GM23338 (cell line): ENCODE data around the gene EXOC3L2. TPM values are rescaled to one million over a fixed set of nuclear protein-coding genes. Genes with fewer than 3 reads are reported as not detected.

Source experiments
- ATAC-seq: fragments of 200-7000 bp; cut with Tn5 transposase; 3 replicates; pipeline ENCODE4 v1.9.1; 2020
- DNase-seq: peaks from one replicate; pipeline ENCODE4 v3.0.0-alpha.2; 2015; ENCODE audit warnings: low spot score
- H2AFZ ChIP-seq: fragments of 200-600 bp; sonication (generic); 2 replicates; pipeline ENCODE4 v1.8.0; 2016; ENCODE audit warnings: antibody characterized with exemption, mild to moderate bottlenecking, moderate library complexity
- H3F3A ChIP-seq: fragments of 200-600 bp; sonication (generic); replicated peaks from 2 replicates; pipeline ENCODE4 v1.8.0; 2017; ENCODE audit warnings: antibody characterized with exemption, mixed run types, low read depth
- H3K27ac ChIP-seq: fragments of 200-600 bp; sonication (generic); 2 replicates; pipeline ENCODE4 v1.6.1; 2016; ENCODE audit warnings: low read depth
- H3K27me3 ChIP-seq: fragments of 200-600 bp; sonication (generic); 2 replicates; pipeline ENCODE4 v1.8.0; 2016; ENCODE audit warnings: mild to moderate bottlenecking, mixed run types, moderate library complexity; ENCODE audit not compliant: insufficient read depth
- H3K36me3 ChIP-seq: fragments of 200-600 bp; sonication (generic); 2 replicates; pipeline ENCODE4 v1.8.0; 2016; ENCODE audit warnings: mild to moderate bottlenecking; ENCODE audit not compliant: insufficient read depth
- H3K4me1 ChIP-seq: fragments of 200-600 bp; sonication (generic); 2 replicates; pipeline ENCODE4 v1.8.0; 2016; ENCODE audit warnings: mild to moderate bottlenecking, moderate library complexity; ENCODE audit not compliant: insufficient read depth
- H3K4me2 ChIP-seq: fragments of 200-600 bp; sonication (generic); 2 replicates; pipeline ENCODE4 v1.7.1; 2017; ENCODE audit warnings: mixed run types
- H3K4me3 ChIP-seq: fragments of 200-600 bp; sonication (generic); 2 replicates; pipeline ENCODE4 v1.6.1; 2016; ENCODE audit warnings: mixed run types
- H3K79me2 ChIP-seq: fragments of 200-600 bp; sonication (generic); replicated peaks from 2 replicates; pipeline ENCODE4 v1.8.0; 2017; ENCODE audit warnings: mild to moderate bottlenecking; ENCODE audit not compliant: insufficient read depth
- H3K9me2 ChIP-seq: fragments of 200-600 bp; sonication (generic); 2 replicates; pipeline ENCODE4 v1.8.0; 2017; ENCODE audit not compliant: insufficient read depth
- H4K20me1 ChIP-seq: fragments of 200-600 bp; sonication (generic); replicated peaks from 2 replicates; pipeline ENCODE4 v1.8.0; 2017; ENCODE audit warnings: mild to moderate bottlenecking; ENCODE audit not compliant: insufficient read depth
- H3K27ac Mint-ChIP-seq: 2 replicates; pipeline ENCODE4 v1.8.0; 2020; ENCODE audit warnings: inconsistent platforms, mild to moderate bottlenecking, moderate library complexity, mixed read lengths
- H3K27me3 Mint-ChIP-seq: 3 replicates; pipeline ENCODE4 v1.8.0; 2022; ENCODE audit warnings: low read depth, mild to moderate bottlenecking, moderate library complexity, mixed read lengths, inconsistent platforms; ENCODE audit not compliant: insufficient read depth, poor library complexity
- H3K36me3 Mint-ChIP-seq: 3 replicates; pipeline ENCODE4 v1.8.0; 2021; ENCODE audit warnings: low read depth, mild to moderate bottlenecking, inconsistent platforms, moderate library complexity, mixed read lengths
- H3K4me1 Mint-ChIP-seq: 3 replicates; pipeline ENCODE4 v1.8.0; 2020; ENCODE audit warnings: mild to moderate bottlenecking, inconsistent platforms, mixed read lengths
- H3K4me3 Mint-ChIP-seq: 3 replicates; pipeline ENCODE4 v1.8.0; 2021; ENCODE audit warnings: moderate library complexity, mild to moderate bottlenecking, inconsistent platforms, mixed read lengths
- H3K9me3 Mint-ChIP-seq: 3 replicates; pipeline ENCODE4 v1.8.0; 2020; ENCODE audit warnings: moderate library complexity, mild to moderate bottlenecking, inconsistent platforms, mixed read lengths
- CREB1 ChIP-seq: fragments of 250-450 bp; sonication (Bioruptor Pico); IDR thresholded peaks from 2 replicates; pipeline ENCODE4 v1.5.0; 2020; ENCODE audit warnings: low read depth, mild to moderate bottlenecking, moderate library complexity
- CTCF ChIP-seq, 2 experiments: fragments of 200-600 bp in 1 of 2; sonication (generic) in 1 of 2; conservative IDR thresholded peaks; 2 replicates each; pipeline versions ENCODE4 v1.5.1 to v1.6.1; 2016 to 2017; ENCODE audit warnings: antibody characterized with exemption in 2 of 2, low read depth in 2 of 2, mild to moderate bottlenecking in 2 of 2, moderate library complexity in 1 of 2
- ETS1 ChIP-seq: IDR thresholded peaks from 2 replicates; pipeline ENCODE4 v1.6.1; 2016; ENCODE audit warnings: antibody characterized with exemption
- EZH2 ChIP-seq: fragments of 200-600 bp; sonication (generic); IDR thresholded peaks from one replicate; pipeline ENCODE4 v1.8.0; 2017; ENCODE audit warnings: antibody characterized with exemption, mild to moderate bottlenecking, low read depth; ENCODE audit not compliant: unreplicated experiment
- EZH2phosphoT487 ChIP-seq: fragments of 200-600 bp; sonication (generic); IDR thresholded peaks from one replicate; pipeline ENCODE4 v1.8.1; 2018; ENCODE audit warnings: antibody characterized with exemption; ENCODE audit not compliant: unreplicated experiment
- JUNB ChIP-seq: IDR thresholded peaks from one replicate; pipeline ENCODE4 v1.6.1; 2016; ENCODE audit warnings: antibody characterized with exemption; ENCODE audit not compliant: unreplicated experiment
- NANOG ChIP-seq: IDR thresholded peaks from 2 replicates; pipeline ENCODE4 v1.6.1; 2016; ENCODE audit warnings: antibody characterized with exemption, borderline replicate concordance
- POLR2AphosphoS5 ChIP-seq: IDR thresholded peaks from 2 replicates; pipeline ENCODE4 v1.6.1; 2016; ENCODE audit warnings: antibody characterized with exemption, low read depth
- REST ChIP-seq: IDR thresholded peaks from one replicate; pipeline ENCODE4 v1.6.1; 2018; ENCODE audit warnings: antibody characterized with exemption; ENCODE audit not compliant: unreplicated experiment
- STAT1 ChIP-seq: IDR thresholded peaks from one replicate; pipeline ENCODE4 v1.6.1; 2016; ENCODE audit warnings: antibody characterized with exemption; ENCODE audit not compliant: unreplicated experiment
- ZNF114 ChIP-seq: fragments of 250-450 bp; sonication (Bioruptor Pico); IDR thresholded peaks from 2 replicates; pipeline ENCODE4 v1.5.0; 2020; ENCODE audit warnings: mild to moderate bottlenecking, moderate library complexity
- ZNF331 ChIP-seq: fragments of 250-450 bp; sonication (Bioruptor Pico); IDR thresholded peaks from 2 replicates; pipeline ENCODE4 v1.5.0; 2020; ENCODE audit warnings: low read depth, mild to moderate bottlenecking, moderate library complexity
- ZNF462 ChIP-seq: fragments of 250-450 bp; sonication (Bioruptor Pico); IDR thresholded peaks from 2 replicates; pipeline ENCODE4 v1.5.0; 2020; ENCODE audit warnings: mild to moderate bottlenecking, moderate library complexity
- polyA plus RNA-seq: library from polyadenylated mRNA; unstranded; fragments of >200 nt; fragmentation: Nextera tagmentation; extraction: Ambion mirVana; gene quantifications from 2 replicates; pipeline ENCODE4 v1.2.1, GENCODE V29; 2016
- total RNA-seq: library from RNA; depleted of rRNA; stranded (reverse); fragments of >200 nt; shearing (Covaris generic); gene quantifications from 2 replicates; pipeline ENCODE4 v1.2.3, GENCODE V29; 2014

EXOC3L2 gene
- total and polyA plus RNA-seq, 2 experiments from 2014 or later = 2.8 to 3.2 TPM

GRCh38 chr19:45171211-45171623, 74.0 kb downstream of the EXOC3L2 start:
- no peak overlapping the region for H3K4me2 ChIP-seq
- no peak overlapping the region for H2AFZ ChIP-seq
- peaks cover 12% of the 10 kb centered on the region for H3K27me3 Mint-ChIP-seq
- H3K27ac Mint-ChIP-seq = no peak overlapping the region
- no peaks in the 10 kb centered on the region; the same call in 1 of the 2 replicates for H4K20me1 ChIP-seq
- no peak overlapping the region for H3K4me3 ChIP-seq
- no peak overlapping the region for H3K27ac ChIP-seq
- H3K9me2 ChIP-seq = no peaks in the 10 kb centered on the region
- H3K4me1 Mint-ChIP-seq = peaks cover 6% of the 10 kb centered on the region
- H3F3A ChIP-seq = no peaks in the 10 kb centered on the region; the same call in 1 of the 2 replicates
- no peaks in the 10 kb centered on the region; the same call in 1 of the 2 replicates for H3K79me2 ChIP-seq
- no peaks in the 10 kb centered on the region; the same call in 2 of the 3 replicates for H3K36me3 Mint-ChIP-seq
- no peaks in the 10 kb centered on the region for H3K27me3 ChIP-seq
- ATAC-seq (no peak), DNase-seq (no peak)
- H3K4me1 ChIP-seq = 0 out of 2 replicates have a peak, but pooled peaks cover 4% of the 10 kb centered on the region
- TF ChIP-seq EZH2phosphoT487 (no peak), STAT1 (no peak), REST (no peak), JUNB (no peak), CTCF (conservative IDR thresholded peaks at IDR 0.05; ENCODE audit: low read depth in 2 of 2) (no peak), EZH2 (no peak), NANOG (no peak), POLR2AphosphoS5 (no peak), ZNF462 (CRISPR knock-in tag) (no peak), ZNF114 (CRISPR knock-in tag) (no peak), ZNF331 (CRISPR knock-in tag) (no peak), CREB1 (CRISPR knock-in tag) (no peak), ETS1 (no peak)
- no peak overlapping the region; the same call in 2 of the 3 replicates for H3K4me3 Mint-ChIP-seq
- H3K9me3 Mint-ChIP-seq = no peaks in the 10 kb centered on the region
- no peaks in the 10 kb centered on the region for H3K36me3 ChIP-seq
